GM10248 (cell line): ENCODE measurements around the gene GTPBP1.

Experiments
- CTCF ChIA-PET: fragments of 300-600 bp; sonication (Branson Sonifier 250); formaldehyde crosslinking; extraction: SDS; loops from one replicate; lab custom pipeline; 2021; ENCODE audit warnings: antibody characterized with exemption; lab: Yijun Ruan, JAX
- POLR2A ChIA-PET: fragments of 350-650 bp; sonication (Branson Sonifier 250); formaldehyde crosslinking; extraction: SDS; loops from one replicate; lab custom pipeline; 2020; ENCODE audit warnings: antibody characterized with exemption; lab: Yijun Ruan, JAX
- DNase-seq: peaks from one replicate; pipeline ENCODE4 v3.0.0; 2012; ENCODE audit errors: extremely low spot score
- CTCF ChIP-seq: IDR thresholded peaks from 2 replicates; pipeline ENCODE4 v1.5.1; 2012; ENCODE audit warnings: mild to moderate bottlenecking, low read depth; ENCODE audit errors: extremely low read depth, missing control alignments, control extremely low read depth

Gene GTPBP1

GRCh38 chr22:38725900-38726655 is 20.3 kb downstream of the GTPBP1 start:
- ChIA-PET CTCF (interaction anchor here (1.2 to 7.5 kb wide), 5 partner anchors 9 to 36 kb away, joined by 3 to 70 read pairs (median 9); no protein-coding TSS in a partner anchor), POLR2A (no interaction called here)
- TF ChIP-seq CTCF, result no peak
- no peak for DNase-seq

- DNase-seq, result no peak
- CTCF ChIA-PET, result interaction anchor here (1.5 to 7.5 kb wide), 3 partner anchors 8 to 20 kb away, joined by 3 to 70 read pairs (median 9); no protein-coding TSS in a partner anchor
- POLR2A ChIA-PET, result no interaction called here
- TF ChIP-seq CTCF, result no peak
These were observed 21.4 kb downstream of the GTPBP1 start for GRCh38 chr22:38727123-38727522.

GRCh38 chr22:38727530-38728451 is 22.0 kb downstream of the GTPBP1 start:
- CTCF ChIA-PET, result interaction anchor here (1.5 to 7.5 kb wide), 3 partner anchors 7 to 15 kb away, joined by 3 to 70 read pairs (median 5); no protein-coding TSS in a partner anchor

GRCh38 chr22:38728871-38729796 is 23.4 kb downstream of the GTPBP1 start:
- DNase-seq, result no peak
- ChIA-PET POLR2A (interaction anchor here (1.1 to 1.2 kb wide), 2 partner anchors 15 to 19 kb away, joined by 3 to 7 read pairs; no protein-coding TSS in a partner anchor), CTCF (interaction anchor here (1.2 to 2.0 kb wide), 2 partner anchors 11 to 16 kb away, joined by 4 to 5 read pairs; no protein-coding TSS in a partner anchor)
- TF ChIP-seq CTCF, result no peak

More at GRCh38 chr22:38727530-38728451, 22.0 kb downstream of the GTPBP1 start:
- TF ChIP-seq CTCF, result no peak
- POLR2A ChIA-PET, result no interaction called here
- DNase-seq, result no peak

- ChIA-PET CTCF (interaction anchor here (1.6 to 2.0 kb wide), 2 partner anchors 17 to 678 kb away, joined by 4 to 5 read pairs; no protein-coding TSS in a partner anchor), POLR2A (interaction anchor here (1.1 to 1.2 kb wide), 2 partner anchors 16 to 18 kb away, joined by 3 to 7 read pairs; no protein-coding TSS in a partner anchor)
- no peak for DNase-seq
- no peak for TF ChIP-seq CTCF
These were observed 24.2 kb downstream of the GTPBP1 start for GRCh38 chr22:38729946-38730345.
